Activated CD4-positive, alpha-beta T cell treated with anti-CD3 and anti-CD28 coated beads, Interleukin-2, amount 50 U/mL, for 48 hours (primary cell): ENCODE measurements around the gene CAMSAP1.
A peak's percentile ranks its signal among the peaks of the same experiment; 100 is the strongest.

ENCODE experiments used
- DNase-seq, 2 experiments: peaks; one replicate each; pipeline ENCODE4 v3.0.0-alpha.2; 2020

The CAMSAP1 gene

GRCh38 chr9:135809166-135809565 is 98.2 kb downstream of the CAMSAP1 start:
- DNase-seq = no peak

- DNase-seq = no peak
Observed at GRCh38 chr9:135805422-135806022, 101.8 kb downstream of the CAMSAP1 start.

GRCh38 chr9:135804581-135805421 is 102.5 kb downstream of the CAMSAP1 start:
- DNase-seq = no peak

- DNase-seq = no peak
Observed at GRCh38 chr9:135803441-135803840, 103.9 kb downstream of the CAMSAP1 start.

- DNase-seq = no peak
Observed at GRCh38 chr9:135802876-135803419, 104.4 kb downstream of the CAMSAP1 start.

GRCh38 chr9:135801070-135801469 is 106.3 kb downstream of the CAMSAP1 start:
- DNase-seq = no peak

- DNase-seq = no peak
Observed at GRCh38 chr9:135799261-135799660, 108.1 kb downstream of the CAMSAP1 start.

GRCh38 chr9:135798263-135798585 is 109.1 kb downstream of the CAMSAP1 start:
- DNase-seq = no peak

- peak; percentile 63 for DNase-seq
Observed at GRCh38 chr9:135797507-135798262, 109.7 kb downstream of the CAMSAP1 start.

- DNase-seq = no peak
Observed at GRCh38 chr9:135796784-135797485, 110.4 kb downstream of the CAMSAP1 start.

- DNase-seq = no peak
Observed at GRCh38 chr9:135795391-135795790, 112.0 kb downstream of the CAMSAP1 start.

GRCh38 chr9:135794361-135794885 is 112.9 kb downstream of the CAMSAP1 start:
- no peak for DNase-seq

GRCh38 chr9:135794057-135794335 is 113.3 kb downstream of the CAMSAP1 start:
- DNase-seq = no peak

- no peak for DNase-seq
Observed at GRCh38 chr9:135793221-135794056, 113.9 kb downstream of the CAMSAP1 start.

- DNase-seq = no peak
Observed at GRCh38 chr9:135792268-135793128, 114.8 kb downstream of the CAMSAP1 start.

GRCh38 chr9:135791431-135792267 is 115.7 kb downstream of the CAMSAP1 start:
- DNase-seq = no peak

- DNase-seq = no peak
Observed at GRCh38 chr9:135790850-135791249, 116.5 kb downstream of the CAMSAP1 start.

GRCh38 chr9:135790356-135790755 is 117.0 kb downstream of the CAMSAP1 start:
- DNase-seq = no peak

GRCh38 chr9:135789838-135790291 is 117.5 kb downstream of the CAMSAP1 start:
- DNase-seq = no peak
